ENCODE data around the gene SOX11.

The SOX11 gene

GRCh38 chr2:5674026-5674340 is 18.2 kb upstream of the SOX11 start:
- DNase-seq (ENCODE audit: low read depth) = no peak
- TF ChIP-seq, protein P1, sequence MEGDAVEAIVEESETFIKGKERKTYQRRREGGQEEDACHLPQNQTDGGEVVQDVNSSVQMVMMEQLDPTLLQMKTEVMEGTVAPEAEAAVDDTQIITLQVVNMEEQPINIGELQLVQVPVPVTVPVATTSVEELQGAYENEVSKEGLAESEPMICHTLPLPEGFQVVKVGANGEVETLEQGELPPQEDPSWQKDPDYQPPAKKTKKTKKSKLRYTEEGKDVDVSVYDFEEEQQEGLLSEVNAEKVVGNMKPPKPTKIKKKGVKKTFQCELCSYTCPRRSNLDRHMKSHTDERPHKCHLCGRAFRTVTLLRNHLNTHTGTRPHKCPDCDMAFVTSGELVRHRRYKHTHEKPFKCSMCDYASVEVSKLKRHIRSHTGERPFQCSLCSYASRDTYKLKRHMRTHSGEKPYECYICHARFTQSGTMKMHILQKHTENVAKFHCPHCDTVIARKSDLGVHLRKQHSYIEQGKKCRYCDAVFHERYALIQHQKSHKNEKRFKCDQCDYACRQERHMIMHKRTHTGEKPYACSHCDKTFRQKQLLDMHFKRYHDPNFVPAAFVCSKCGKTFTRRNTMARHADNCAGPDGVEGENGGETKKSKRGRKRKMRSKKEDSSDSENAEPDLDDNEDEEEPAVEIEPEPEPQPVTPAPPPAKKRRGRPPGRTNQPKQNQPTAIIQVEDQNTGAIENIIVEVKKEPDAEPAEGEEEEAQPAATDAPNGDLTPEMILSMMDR (IDR thresholded peaks at IDR 0.05; ENCODE audit: low read depth, low read length) = no peak
- TF ChIP-seq, protein P2, sequence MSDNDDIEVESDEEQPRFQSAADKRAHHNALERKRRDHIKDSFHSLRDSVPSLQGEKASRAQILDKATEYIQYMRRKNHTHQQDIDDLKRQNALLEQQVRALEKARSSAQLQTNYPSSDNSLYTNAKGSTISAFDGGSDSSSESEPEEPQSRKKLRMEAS (IDR thresholded peaks at IDR 0.05; ENCODE audit: low read depth, low read length) = no peak
- TF ChIP-seq MYC (IDR thresholded peaks at IDR 0.05; ENCODE audit: low read depth, low read length) = no peak
- TF ChIP-seq POLR2A (IDR thresholded peaks at IDR 0.05; ENCODE audit: extremely low read depth, insufficient read length) = no peak
- H3K4me3 ChIP-seq (ENCODE audit: low read depth, low read length) = no peak overlapping the region

GRCh38 chr2:5677133-5677532 is 15.1 kb upstream of the SOX11 start:
- TF ChIP-seq, protein P1 (IDR thresholded peaks at IDR 0.05; ENCODE audit: low read depth, low read length) = no peak
- TF ChIP-seq POLR2A (IDR thresholded peaks at IDR 0.05; ENCODE audit: extremely low read depth, insufficient read length) = no peak
- TF ChIP-seq, protein P2 (IDR thresholded peaks at IDR 0.05; ENCODE audit: low read depth, low read length) = no peak
- TF ChIP-seq MYC (IDR thresholded peaks at IDR 0.05; ENCODE audit: low read depth, low read length) = no peak
- no peak for DNase-seq (ENCODE audit: low read depth)
- no peak overlapping the region for H3K4me3 ChIP-seq (ENCODE audit: low read depth, low read length)

DNA sequence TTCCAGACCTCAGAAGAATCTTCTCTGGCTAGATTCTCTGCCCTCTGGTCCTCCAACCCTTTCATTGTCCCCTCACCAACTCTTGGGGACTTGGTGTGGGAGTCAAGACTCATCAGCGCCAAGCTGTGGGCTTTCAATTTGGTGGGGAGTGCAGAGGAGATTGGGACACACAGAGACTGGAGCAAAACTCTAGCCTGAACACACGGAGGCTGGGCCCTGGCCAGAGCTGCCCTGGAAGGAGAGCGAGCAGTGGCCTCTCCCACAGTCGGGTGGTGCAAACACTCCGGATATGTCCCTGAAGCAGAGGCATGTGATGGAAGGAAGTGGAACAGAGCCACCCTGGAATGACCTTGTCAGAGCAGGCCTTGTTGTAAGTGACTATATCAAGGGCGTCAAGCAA is 8.7 kb upstream of the SOX11 start:
- no peak overlapping the region for H3K4me3 ChIP-seq (ENCODE audit: low read depth, low read length)
- no peak for DNase-seq (ENCODE audit: low read depth)
- TF ChIP-seq MYC (IDR thresholded peaks at IDR 0.05; ENCODE audit: low read depth, low read length) (no peak), POLR2A (IDR thresholded peaks at IDR 0.05; ENCODE audit: extremely low read depth, insufficient read length) (no peak)
- TF ChIP-seq, protein P1 (IDR thresholded peaks at IDR 0.05; ENCODE audit: low read depth, low read length) = no peak
- TF ChIP-seq, protein P2 (IDR thresholded peaks at IDR 0.05; ENCODE audit: low read depth, low read length) = no peak

GRCh38 chr2:5685225-5685624 is 7.0 kb upstream of the SOX11 start:
- no peak for TF ChIP-seq POLR2A (IDR thresholded peaks at IDR 0.05; ENCODE audit: extremely low read depth, insufficient read length)
- TF ChIP-seq MYC (IDR thresholded peaks at IDR 0.05; ENCODE audit: low read depth, low read length) = no peak
- TF ChIP-seq, protein P2 (IDR thresholded peaks at IDR 0.05; ENCODE audit: low read depth, low read length) = no peak
- TF ChIP-seq, protein P1 (IDR thresholded peaks at IDR 0.05; ENCODE audit: low read depth, low read length) = no peak
- DNase-seq (ENCODE audit: low read depth) = no peak
- no peak overlapping the region for H3K4me3 ChIP-seq (ENCODE audit: low read depth, low read length)

DNA sequence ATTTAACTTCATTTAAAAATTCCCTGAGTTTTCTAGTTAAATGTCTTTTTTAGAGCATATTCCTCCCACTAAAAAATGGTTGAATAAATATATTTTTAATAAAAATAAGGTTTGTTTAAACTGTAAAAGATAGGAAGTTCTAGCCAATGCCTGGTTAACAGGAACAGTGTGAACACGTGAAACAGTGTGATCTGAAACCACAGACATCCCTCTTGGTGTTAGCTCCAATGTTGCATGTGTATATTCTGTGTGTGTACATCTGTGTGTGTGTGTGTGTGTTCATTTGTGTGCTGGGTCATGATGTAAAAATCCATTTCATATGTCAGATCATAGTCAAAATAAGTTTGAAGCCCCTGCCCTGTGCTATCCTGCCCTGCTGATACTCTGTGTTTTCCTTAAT is 6.1 kb upstream of the SOX11 start:
- no peak overlapping the region for H3K4me3 ChIP-seq (ENCODE audit: low read depth, low read length)
- TF ChIP-seq POLR2A (IDR thresholded peaks at IDR 0.05; ENCODE audit: extremely low read depth, insufficient read length) = no peak
- TF ChIP-seq MYC (IDR thresholded peaks at IDR 0.05; ENCODE audit: low read depth, low read length) = no peak
- TF ChIP-seq, protein P1 (IDR thresholded peaks at IDR 0.05; ENCODE audit: low read depth, low read length) = no peak
- TF ChIP-seq, protein P2 (IDR thresholded peaks at IDR 0.05; ENCODE audit: low read depth, low read length) = no peak
- no peak for DNase-seq (ENCODE audit: low read depth)

DNA sequence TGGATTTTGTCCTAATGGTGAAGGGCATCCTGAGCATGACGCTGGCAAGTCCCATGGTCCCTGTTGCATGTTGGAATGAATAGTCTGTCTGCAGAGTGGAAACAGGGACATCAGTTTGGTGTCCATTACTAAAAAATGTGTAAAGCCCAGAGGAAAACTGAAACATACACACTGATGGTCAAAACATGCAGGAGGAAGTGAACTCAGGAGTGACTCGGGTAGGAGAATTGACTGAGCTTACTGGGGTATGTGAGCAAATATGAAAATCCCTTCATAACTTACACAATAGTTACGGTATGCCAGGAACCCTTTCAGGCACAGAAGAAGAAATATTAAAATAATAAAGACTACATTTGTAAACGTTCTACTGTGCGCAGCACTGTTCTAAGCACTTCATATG is 5.6 kb upstream of the SOX11 start:
- DNase-seq (ENCODE audit: low read depth) = no peak
- TF ChIP-seq, protein P1 (IDR thresholded peaks at IDR 0.05; ENCODE audit: low read depth, low read length) = no peak
- no peak for TF ChIP-seq POLR2A (IDR thresholded peaks at IDR 0.05; ENCODE audit: extremely low read depth, insufficient read length)
- TF ChIP-seq, protein P2 (IDR thresholded peaks at IDR 0.05; ENCODE audit: low read depth, low read length) = no peak
- TF ChIP-seq MYC (IDR thresholded peaks at IDR 0.05; ENCODE audit: low read depth, low read length) = no peak
- H3K4me3 ChIP-seq (ENCODE audit: low read depth, low read length) = no peak overlapping the region

All from NB4 (cell line).